H9 (cell line): Measurements from ENCODE around the gene NQO1. TPM values are rescaled to one million over a fixed set of nuclear protein-coding genes. Genes with fewer than 3 reads are reported as not detected.

Source experiments
- DNase-seq: peaks from one replicate; pipeline ENCODE4 v3.0.0-alpha.2; 2017
- H2AFZ ChIP-seq: one replicate; pipeline ENCODE4 v1.6.1; 2013; ENCODE audit warnings: mild to moderate bottlenecking, low read length, control low read depth, moderate library complexity
- H2AK5ac ChIP-seq: 2 replicates; pipeline ENCODE4 v1.6.1; 2013; ENCODE audit warnings: low read length, control low read depth, mixed read lengths; ENCODE audit not compliant: insufficient read length
- H2BK120ac ChIP-seq: one replicate; pipeline ENCODE4 v1.6.1; 2013; ENCODE audit warnings: low read depth, mild to moderate bottlenecking, low read length, control low read depth, inconsistent platforms; ENCODE audit not compliant: poor library complexity, severe bottlenecking
- H2BK12ac ChIP-seq: 2 replicates; pipeline ENCODE4 v1.6.1; 2013; ENCODE audit warnings: low read length, control low read depth, mixed read lengths, low read depth; ENCODE audit not compliant: insufficient read length
- H2BK15ac ChIP-seq: 2 replicates; pipeline ENCODE4 v1.6.1; 2013; ENCODE audit warnings: low read depth, low read length, control low read depth
- H2BK20ac ChIP-seq: one replicate; pipeline ENCODE4 v1.6.1; 2013; ENCODE audit warnings: low read depth, mild to moderate bottlenecking, low read length, control low read depth, inconsistent platforms; ENCODE audit not compliant: poor library complexity, severe bottlenecking
- H2BK5ac ChIP-seq: 2 replicates; pipeline ENCODE4 v1.6.1; 2013; ENCODE audit warnings: low read length, control low read depth, mixed read lengths; ENCODE audit not compliant: insufficient read length
- H3K14ac ChIP-seq: 2 replicates; pipeline ENCODE4 v1.6.1; 2013; ENCODE audit warnings: low read length, control low read depth; ENCODE audit not compliant: insufficient read depth
- H3K18ac ChIP-seq: 2 replicates; pipeline ENCODE4 v1.6.1; 2013; ENCODE audit warnings: low read depth, mild to moderate bottlenecking, mixed read lengths, low read length, control low read depth; ENCODE audit not compliant: insufficient read length
- H3K23ac ChIP-seq: 2 replicates; pipeline ENCODE4 v1.6.1; 2013; ENCODE audit warnings: low read length, control low read depth, mixed read lengths, low read depth; ENCODE audit not compliant: insufficient read length
- H3K23me2 ChIP-seq: 2 replicates; pipeline ENCODE4 v1.6.1; 2013; ENCODE audit warnings: low read depth, mild to moderate bottlenecking, mixed read lengths, low read length, control low read depth; ENCODE audit not compliant: insufficient read length, poor library complexity, severe bottlenecking
- H3K27ac ChIP-seq: 2 replicates; pipeline ENCODE4 v1.5.1; 2013; ENCODE audit warnings: low read length, control low read depth, mixed read lengths, low read depth; ENCODE audit not compliant: insufficient read length
- H3K27me3 ChIP-seq: 2 replicates; pipeline ENCODE4 v1.6.1; 2013; ENCODE audit warnings: low read length, control low read depth, inconsistent platforms; ENCODE audit not compliant: insufficient read depth
- H3K4ac ChIP-seq: 2 replicates; pipeline ENCODE4 v1.6.1; 2013; ENCODE audit warnings: low read depth, mild to moderate bottlenecking, control low read depth, inconsistent platforms, low read length, moderate library complexity
- H3K4me1 ChIP-seq: 2 replicates; pipeline ENCODE4 v1.6.1; 2013; ENCODE audit warnings: low read length, control low read depth, inconsistent platforms; ENCODE audit not compliant: insufficient read depth
- H3K4me2 ChIP-seq: 2 replicates; pipeline ENCODE4 v1.6.1; 2013; ENCODE audit warnings: low read length, control low read depth, mixed read lengths; ENCODE audit not compliant: insufficient read length, insufficient read depth
- H3K56ac ChIP-seq: 2 replicates; pipeline ENCODE4 v1.6.1; 2013; ENCODE audit warnings: low read depth, mild to moderate bottlenecking, mixed read lengths, low read length, control low read depth; ENCODE audit not compliant: insufficient read length
- H3K79me1 ChIP-seq: 2 replicates; pipeline ENCODE4 v1.6.1; 2013; ENCODE audit warnings: low read depth, mild to moderate bottlenecking, moderate library complexity, low read length, control low read depth, inconsistent platforms; ENCODE audit not compliant: insufficient read depth, poor library complexity, severe bottlenecking
- H3K79me2 ChIP-seq: 2 replicates; pipeline ENCODE4 v1.6.1; 2013; ENCODE audit warnings: low read length, control low read depth, inconsistent platforms; ENCODE audit not compliant: insufficient read depth
- H3K9ac ChIP-seq: 2 replicates; pipeline ENCODE4 v1.6.1; 2013; ENCODE audit warnings: low read length, control low read depth, mixed read lengths; ENCODE audit not compliant: insufficient read length; ENCODE audit errors: extremely low read depth
- H3K9me3 ChIP-seq: one replicate; pipeline ENCODE4 v1.6.1; 2013; ENCODE audit warnings: low read depth, low read length, inconsistent platforms; ENCODE audit not compliant: control insufficient read depth
- H3T11ph ChIP-seq: one replicate; pipeline ENCODE4 v1.6.1; 2013; ENCODE audit warnings: mild to moderate bottlenecking, low read length, control low read depth, inconsistent platforms
- H4K20me1 ChIP-seq: one replicate; pipeline ENCODE4 v1.6.1; 2013; ENCODE audit not compliant: control insufficient read depth, insufficient read length, insufficient read depth
- H4K5ac ChIP-seq: 2 replicates; pipeline ENCODE4 v1.6.1; 2013; ENCODE audit warnings: low read depth, mild to moderate bottlenecking, mixed read lengths, low read length, control low read depth; ENCODE audit not compliant: insufficient read length
- H4K8ac ChIP-seq: replicated peaks from 2 replicates; pipeline ENCODE4 v1.6.1; 2013; ENCODE audit warnings: low read length, control low read depth, mixed read lengths, low read depth; ENCODE audit not compliant: insufficient read length
- H4K91ac ChIP-seq: 2 replicates; pipeline ENCODE4 v1.6.1; 2013; ENCODE audit warnings: low read depth, mild to moderate bottlenecking, moderate library complexity, mixed read lengths, low read length, control low read depth; ENCODE audit not compliant: insufficient read length
- H3K27ac Mint-ChIP-seq, 3 experiments: 2 replicates in 2 of 3; 3 replicates in 1 of 3; pipeline ENCODE4 v1.8.0; 2020 to 2021; ENCODE audit warnings: mixed read lengths in 3 of 3, mild to moderate bottlenecking in 1 of 3, moderate library complexity in 1 of 3
- H3K27me3 Mint-ChIP-seq: 2 replicates; pipeline ENCODE4 v1.8.0; 2021; ENCODE audit warnings: low read depth, mild to moderate bottlenecking, moderate library complexity, mixed read lengths
- H3K36me3 Mint-ChIP-seq, 3 experiments: 2 replicates in 2 of 3; 3 replicates in 1 of 3; pipeline ENCODE4 v1.8.0; 2020 to 2021; ENCODE audit warnings: low read depth in 3 of 3, mixed read lengths in 3 of 3; ENCODE audit not compliant: insufficient read depth in 1 of 3
- H3K4me1 Mint-ChIP-seq, 2 experiments: 2 replicates each; pipeline ENCODE4 v1.8.0; 2020; ENCODE audit warnings: mixed read lengths in 2 of 2
- H3K4me3 Mint-ChIP-seq, 2 experiments: 2 replicates in 1 of 2; 3 replicates in 1 of 2; pipeline ENCODE4 v1.8.0; 2020 to 2021; ENCODE audit warnings: mild to moderate bottlenecking in 2 of 2, mixed read lengths in 2 of 2, moderate library complexity in 1 of 2
- H3K9me3 Mint-ChIP-seq, 2 experiments: 2 replicates in 1 of 2; 3 replicates in 1 of 2; pipeline ENCODE4 v1.8.0; 2020; ENCODE audit warnings: mild to moderate bottlenecking in 2 of 2, mixed read lengths in 2 of 2, moderate library complexity in 1 of 2
- total RNA-seq: library from RNA; stranded (reverse); gene quantifications from 2 replicates; pipeline ENCODE4 v1.2.1, GENCODE V29; 2021
- TF ChIP-seq, protein P1 (sequence below): fragments of 200-600 bp; sonication (generic); conservative IDR thresholded peaks from 3 replicates; pipeline ENCODE4 v1.8.0; 2021; ENCODE audit warnings: antibody characterized with exemption, mild to moderate bottlenecking

Gene NQO1
- total RNA-seq, 1 experiment from 2014 or later, result 64.6 TPM

DNA sequence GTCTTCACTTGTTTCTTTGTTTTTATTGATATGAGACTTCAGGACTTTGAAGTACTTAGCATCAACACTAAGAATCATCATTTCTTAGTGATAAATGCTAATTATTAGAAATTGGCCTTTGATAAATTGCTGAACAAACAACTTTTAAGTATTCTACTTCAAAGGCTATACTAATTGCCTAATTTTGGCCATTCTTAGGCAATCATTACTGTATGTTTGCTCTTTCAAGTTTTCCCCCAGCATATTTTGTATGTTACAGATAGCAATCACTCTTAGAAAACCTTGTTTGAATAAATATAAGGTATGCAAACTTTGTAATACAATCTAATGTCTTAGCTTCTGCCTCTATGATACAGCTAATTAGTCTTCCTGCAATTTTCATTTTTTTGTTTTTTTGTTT lies 46.0 kb downstream of the NQO1 start:
- no peaks in the 10 kb centered on the region for H4K20me1 ChIP-seq
- no peak overlapping the region for H3K14ac ChIP-seq
- no peaks in the 10 kb centered on the region for H3K4me1 ChIP-seq
- no peak for DNase-seq
- H3K4me2 ChIP-seq, result no peak overlapping the region
- no peaks in the 10 kb centered on the region for H3K9me3 Mint-ChIP-seq
- no peaks in the 10 kb centered on the region for H3K23me2 ChIP-seq
- no peaks in the 10 kb centered on the region for H3K27me3 ChIP-seq
- no peak overlapping the region for H3K56ac ChIP-seq
- H4K5ac ChIP-seq, result no peak overlapping the region
- no peaks in the 10 kb centered on the region for H3K27me3 Mint-ChIP-seq
- no peak overlapping the region for H3K9ac ChIP-seq
- no peak overlapping the region for H2BK12ac ChIP-seq
- TF ChIP-seq, protein P1, sequence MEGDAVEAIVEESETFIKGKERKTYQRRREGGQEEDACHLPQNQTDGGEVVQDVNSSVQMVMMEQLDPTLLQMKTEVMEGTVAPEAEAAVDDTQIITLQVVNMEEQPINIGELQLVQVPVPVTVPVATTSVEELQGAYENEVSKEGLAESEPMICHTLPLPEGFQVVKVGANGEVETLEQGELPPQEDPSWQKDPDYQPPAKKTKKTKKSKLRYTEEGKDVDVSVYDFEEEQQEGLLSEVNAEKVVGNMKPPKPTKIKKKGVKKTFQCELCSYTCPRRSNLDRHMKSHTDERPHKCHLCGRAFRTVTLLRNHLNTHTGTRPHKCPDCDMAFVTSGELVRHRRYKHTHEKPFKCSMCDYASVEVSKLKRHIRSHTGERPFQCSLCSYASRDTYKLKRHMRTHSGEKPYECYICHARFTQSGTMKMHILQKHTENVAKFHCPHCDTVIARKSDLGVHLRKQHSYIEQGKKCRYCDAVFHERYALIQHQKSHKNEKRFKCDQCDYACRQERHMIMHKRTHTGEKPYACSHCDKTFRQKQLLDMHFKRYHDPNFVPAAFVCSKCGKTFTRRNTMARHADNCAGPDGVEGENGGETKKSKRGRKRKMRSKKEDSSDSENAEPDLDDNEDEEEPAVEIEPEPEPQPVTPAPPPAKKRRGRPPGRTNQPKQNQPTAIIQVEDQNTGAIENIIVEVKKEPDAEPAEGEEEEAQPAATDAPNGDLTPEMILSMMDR, result no peak
- H2BK20ac ChIP-seq, result no peak overlapping the region
- H3K9me3 ChIP-seq, result no peaks in the 10 kb centered on the region
- H3K79me1 ChIP-seq, result no peaks in the 10 kb centered on the region
- H4K8ac ChIP-seq, result no peak overlapping the region
- peaks cover 10 to 42% (median 21%) of the 10 kb centered on the region in 3 experiments; a peak in 6 of 7 replicates for H3K36me3 Mint-ChIP-seq
- H3K23ac ChIP-seq, result no peak overlapping the region
- H2BK120ac ChIP-seq, result no peak overlapping the region
- H3K27ac ChIP-seq, result no peak overlapping the region
- H4K91ac ChIP-seq, result no peak overlapping the region
- no peak overlapping the region for H2AK5ac ChIP-seq
- no peak overlapping the region for H2BK5ac ChIP-seq
- H3T11ph ChIP-seq, result no peak overlapping the region
- no peaks in the 10 kb centered on the region for H3K4me1 Mint-ChIP-seq
- no peak overlapping the region for H3K18ac ChIP-seq
- H3K4ac ChIP-seq, result no peak overlapping the region
- no peaks in the 10 kb centered on the region for H3K79me2 ChIP-seq
- no peak overlapping the region for H2AFZ ChIP-seq
- no peak overlapping the region for H2BK15ac ChIP-seq
- H3K4me3 Mint-ChIP-seq, result no peak overlapping the region
- H3K27ac Mint-ChIP-seq, result no peak overlapping the region
